ENCODE data around the gene LMTK3.

DNA sequence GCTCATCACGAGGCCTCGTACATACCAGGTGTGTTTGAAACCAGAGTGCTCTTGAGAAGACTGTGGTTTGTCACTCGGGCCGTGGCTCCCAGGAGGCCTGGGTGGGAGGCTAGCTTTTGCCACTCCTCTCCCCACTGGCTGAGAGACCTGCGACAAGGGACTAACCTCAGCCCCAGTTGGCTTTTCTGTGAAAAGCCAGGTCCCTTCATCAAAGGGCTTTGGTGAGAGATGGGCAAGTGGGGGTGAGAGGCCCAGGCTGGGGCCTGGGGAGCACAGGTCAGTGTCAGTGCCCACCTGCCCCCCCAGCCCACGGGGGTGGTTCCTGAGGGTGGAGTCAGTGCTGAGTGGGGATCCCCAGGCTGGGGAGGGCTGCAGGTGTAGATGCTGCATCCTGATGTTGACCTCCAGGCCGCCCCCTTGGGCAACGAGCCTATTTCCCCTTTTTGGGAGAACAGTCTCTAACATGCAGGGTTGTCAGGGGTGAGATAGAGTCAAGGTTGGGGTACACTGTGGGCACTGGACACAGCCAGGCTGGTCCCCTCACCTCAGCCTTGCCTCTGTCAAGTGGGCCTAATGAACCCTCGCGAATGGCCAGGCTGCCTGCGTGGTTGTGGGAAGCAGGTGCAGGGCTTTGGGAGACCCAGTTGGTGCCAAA, 55.6 kb downstream of the LMTK3 start:
- TF ChIP-seq EZH2phosphoT487 (IDR thresholded peaks at IDR 0.05; ENCODE audit: insufficient read depth, low read depth): no peak
- TF ChIP-seq EZH2 (IDR thresholded peaks at IDR 0.05; ENCODE audit: insufficient read depth, poor library complexity, severe bottlenecking): no peak

Measured in GM23248 (cell line).